Stimulated activated CD8-positive, alpha-beta memory T cell treated with anti-CD3 and anti-CD28 coated beads, Interleukin-12 subunit alpha, Interleukin-12 subunit beta, amount 100 ng/mL, for 24 hours (primary cell): ENCODE data around the gene GRPR.

Experiments
- DNase-seq: peaks from one replicate; pipeline ENCODE4 v3.0.0-alpha.2; 2020; ENCODE audit errors: extremely low read depth

GRPR gene

DNA sequence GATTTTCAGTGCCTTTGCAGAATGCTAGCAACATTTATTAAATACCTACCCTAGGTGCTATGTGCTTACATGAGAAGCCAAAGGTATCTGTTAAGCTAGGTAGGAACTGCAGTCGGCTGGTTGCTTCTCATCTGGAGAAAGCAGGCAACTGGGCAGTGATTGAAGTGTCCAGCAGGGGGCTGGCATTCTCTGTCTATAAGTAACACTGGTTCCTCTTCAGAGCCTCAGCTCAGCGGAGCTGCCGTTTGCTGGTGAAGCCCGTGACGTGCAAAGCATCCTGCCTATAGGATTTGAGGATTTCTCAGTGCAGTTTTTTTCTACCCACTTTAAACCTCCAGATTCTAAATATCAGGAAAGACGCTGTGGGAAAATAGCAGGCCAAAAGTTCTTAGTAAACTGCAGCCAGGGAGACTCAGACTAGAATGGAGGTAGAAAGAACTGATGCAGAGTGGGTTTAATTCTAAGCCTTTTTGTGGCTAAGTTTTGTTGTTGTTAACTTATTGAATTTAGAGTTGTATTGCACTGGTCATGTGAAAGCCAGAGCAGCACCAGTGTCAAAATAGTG, at the start of gene GRPR:
Gene GRPR, plus strand, starts transcription at position 344 of the 565 bp plus-strand sequence. CDS start 389 bp downstream, outside the sequence.
- DNase-seq: peak; percentile 17

DNA sequence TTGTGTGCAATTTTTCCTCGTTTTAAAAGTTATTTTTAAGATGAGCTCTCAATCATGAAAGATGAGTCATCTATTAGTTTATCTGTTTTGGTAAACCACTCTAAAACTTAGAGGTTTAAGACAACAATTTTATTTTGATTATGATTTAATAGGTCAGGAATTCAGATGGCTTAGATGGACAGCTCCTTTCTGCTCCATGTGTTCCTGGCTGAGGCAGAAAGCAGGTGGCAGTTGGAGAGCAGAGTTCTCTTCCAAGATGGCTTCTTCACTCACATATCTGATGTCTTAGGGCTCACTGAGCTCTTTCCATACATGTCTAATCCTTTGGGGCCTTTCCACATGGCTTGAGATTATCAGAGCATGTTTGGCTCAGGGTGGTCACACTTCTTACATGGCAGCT, 48.3 kb upstream of the GRPR start:
- DNase-seq: no peak

DNA sequence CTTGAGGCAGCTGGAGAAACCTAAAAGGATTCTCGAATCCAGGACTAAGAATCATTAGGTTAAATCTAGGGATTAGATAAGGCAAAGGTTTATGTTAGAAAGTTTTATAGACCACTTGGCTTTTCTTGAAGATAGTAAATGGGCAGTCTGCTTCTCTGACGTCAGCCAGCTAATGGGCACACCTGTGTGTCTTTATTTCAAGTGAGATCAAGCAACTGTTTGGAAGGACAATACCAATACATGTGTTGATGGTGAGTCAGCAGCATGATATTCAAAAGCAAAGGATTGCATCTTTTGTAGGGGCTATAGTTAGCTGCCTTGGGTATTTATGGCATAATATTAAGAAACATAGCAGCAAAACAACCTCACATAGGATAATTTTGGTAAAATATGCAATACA, 46.5 kb upstream of the GRPR start:
- DNase-seq: no peak

DNA sequence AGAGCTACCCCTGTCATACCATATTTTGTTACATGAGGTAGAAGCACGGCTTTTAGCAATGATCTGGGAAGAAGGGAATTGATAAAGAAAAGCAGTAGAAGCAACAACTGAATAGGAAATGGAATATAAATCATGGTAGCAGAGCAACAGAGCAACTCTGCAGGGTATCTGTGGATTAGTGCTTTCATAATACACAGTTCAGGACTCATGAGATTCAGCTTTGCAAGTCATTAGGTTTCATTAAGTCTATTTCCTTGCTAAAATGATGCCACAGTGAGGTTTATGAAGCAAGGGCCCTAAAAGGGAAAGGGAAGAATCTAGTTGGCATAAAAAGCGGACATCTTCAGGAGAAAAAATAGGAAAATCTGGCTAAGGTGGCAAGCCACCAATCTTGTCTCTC, 45.6 kb upstream of the GRPR start:
- no peak for DNase-seq

DNA sequence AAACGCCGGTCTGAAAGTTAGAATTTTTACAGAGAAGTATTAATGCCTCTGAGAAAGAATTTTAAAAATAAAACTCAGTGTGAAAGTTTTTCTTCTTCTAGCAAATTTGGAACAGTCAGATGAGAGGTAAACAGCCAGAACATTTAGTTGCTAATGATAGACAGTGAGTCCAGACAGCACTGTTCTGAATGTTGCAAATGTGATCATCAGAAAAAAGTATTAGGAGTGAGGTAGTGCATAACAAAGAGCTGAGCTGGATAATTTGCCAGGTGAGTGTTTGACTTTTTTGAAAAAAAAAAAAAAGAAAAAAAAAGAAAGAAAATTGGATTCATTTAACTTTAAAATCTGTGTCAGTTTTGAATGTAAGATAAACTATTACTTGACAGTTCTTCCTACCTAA, 42.0 kb upstream of the GRPR start:
- no peak for DNase-seq

DNA sequence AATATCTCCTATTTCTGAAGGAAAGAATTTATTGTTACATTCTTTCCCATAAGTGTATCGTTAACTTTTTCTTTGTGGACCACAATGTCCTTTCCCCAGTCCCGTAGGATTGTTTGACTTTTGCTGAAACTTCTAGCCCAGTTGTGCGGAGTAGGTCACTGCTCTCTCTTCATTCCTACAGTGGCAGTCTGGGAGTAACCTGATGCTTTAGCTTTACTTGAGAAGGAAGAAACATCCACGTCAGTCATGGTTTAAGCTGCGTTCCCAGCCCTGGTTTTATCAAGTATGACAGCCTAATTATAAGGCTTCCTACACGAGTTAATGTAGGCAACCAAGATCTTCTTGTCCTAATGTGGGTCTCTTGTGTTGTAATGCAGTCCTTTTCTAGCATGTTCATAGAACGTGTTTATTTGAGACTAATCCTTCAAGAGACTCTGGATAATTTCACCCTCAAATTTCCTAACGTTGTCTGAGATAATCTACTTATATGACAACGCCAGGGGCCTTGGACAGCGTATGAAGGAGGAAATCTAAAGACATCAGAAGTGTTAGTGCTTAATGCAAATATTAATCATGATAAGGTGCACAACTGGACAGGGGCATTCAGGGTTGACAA, 40.8 kb upstream of the GRPR start:
- DNase-seq: no peak

DNA sequence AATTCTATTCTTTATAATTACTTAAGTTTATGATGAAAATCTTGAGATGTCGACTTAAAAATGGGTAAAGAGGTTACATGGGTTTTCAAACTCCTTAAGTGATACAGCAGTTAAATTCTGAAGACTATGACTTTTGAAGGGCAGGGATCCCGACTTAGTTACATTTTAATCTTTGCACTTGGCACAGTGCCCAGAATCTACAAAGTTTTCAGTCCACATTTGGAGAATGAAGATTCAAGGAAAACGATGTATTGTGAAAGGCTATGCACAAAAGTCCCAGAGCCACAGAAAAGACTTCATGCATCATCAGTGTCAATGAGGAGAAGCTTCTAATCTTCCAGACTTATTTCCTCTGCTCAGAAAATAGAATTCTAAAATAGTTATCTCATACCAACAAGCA, 36.3 kb upstream of the GRPR start:
- DNase-seq: no peak

DNA sequence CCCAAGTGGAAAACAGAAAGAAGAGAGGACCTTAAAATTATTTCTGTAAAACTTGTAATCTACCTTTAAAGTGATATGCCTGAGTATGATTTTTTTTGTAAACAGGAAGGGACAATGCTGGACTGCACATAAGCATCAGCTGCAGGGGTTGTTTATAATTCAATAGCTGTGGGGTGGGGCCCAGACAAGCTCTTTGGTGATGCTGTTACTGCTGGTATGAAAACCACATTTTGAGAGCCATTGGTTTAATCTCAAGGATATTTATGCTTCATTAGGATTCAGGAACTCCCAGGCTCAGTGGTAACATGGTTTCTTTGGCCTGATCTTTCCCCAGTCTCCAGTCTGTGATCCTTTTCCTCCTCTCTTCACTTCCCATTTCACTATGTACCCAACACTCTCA, 34.3 kb upstream of the GRPR start:
- DNase-seq: no peak

DNA sequence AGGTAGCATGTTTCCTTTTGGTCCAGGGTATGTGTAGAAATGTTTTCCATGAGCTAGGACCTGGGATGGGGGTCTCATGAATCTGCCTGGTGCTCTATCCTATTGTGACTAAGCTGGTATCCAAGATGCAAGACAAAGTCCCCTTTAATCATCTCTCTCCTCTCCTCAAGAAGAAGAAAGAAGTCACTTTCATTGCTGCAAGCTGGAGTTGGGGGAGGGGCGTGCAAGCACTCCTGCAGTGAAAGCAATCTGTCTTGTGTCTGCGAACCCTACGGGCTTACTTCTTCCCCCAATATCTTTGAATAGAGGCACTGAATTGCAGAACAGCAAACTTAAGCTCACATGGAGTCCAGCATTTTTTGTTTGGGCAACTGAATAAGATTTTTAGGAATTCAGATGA, 27.2 kb upstream of the GRPR start:
- no peak for DNase-seq

DNA sequence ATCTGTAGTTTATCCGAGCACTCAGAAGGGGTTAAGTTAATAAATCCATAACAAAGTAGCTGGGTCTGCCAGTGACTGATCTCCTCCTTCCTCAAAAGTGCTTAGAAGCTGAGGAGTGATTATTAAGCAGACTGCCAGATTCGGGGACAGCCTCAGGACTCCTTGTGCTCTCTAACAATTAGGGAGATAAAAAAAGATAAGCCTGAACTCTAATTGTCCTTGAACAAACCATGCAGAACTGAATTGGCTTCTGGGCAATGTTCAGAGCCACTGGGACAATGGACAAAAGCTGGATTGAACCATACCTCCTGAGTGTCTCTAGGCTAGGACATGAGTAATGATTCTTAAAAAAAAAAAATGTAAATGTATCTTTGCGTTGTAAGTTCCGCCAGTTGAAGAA, 22.7 kb upstream of the GRPR start:
- DNase-seq: no peak

DNA sequence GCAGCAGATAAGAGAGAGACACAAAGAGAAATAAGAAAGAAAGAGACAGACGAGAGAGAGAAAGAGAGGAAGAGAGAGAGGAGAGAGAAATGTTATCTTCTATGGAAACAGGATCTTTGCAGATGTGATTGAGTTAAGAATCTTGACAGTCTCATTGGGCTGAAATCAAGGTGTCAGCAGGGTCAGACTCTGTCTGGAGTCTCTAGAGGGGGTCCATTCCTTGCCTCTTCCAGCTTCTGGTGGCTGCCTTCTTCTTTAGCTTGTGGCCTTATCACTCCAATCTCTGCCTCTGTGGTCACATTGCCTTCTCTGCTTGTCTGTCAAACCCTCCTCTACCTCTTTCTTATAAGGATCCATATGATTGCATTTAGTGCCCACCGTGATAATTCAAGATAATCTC, 21.8 kb upstream of the GRPR start:
- no peak for DNase-seq

DNA sequence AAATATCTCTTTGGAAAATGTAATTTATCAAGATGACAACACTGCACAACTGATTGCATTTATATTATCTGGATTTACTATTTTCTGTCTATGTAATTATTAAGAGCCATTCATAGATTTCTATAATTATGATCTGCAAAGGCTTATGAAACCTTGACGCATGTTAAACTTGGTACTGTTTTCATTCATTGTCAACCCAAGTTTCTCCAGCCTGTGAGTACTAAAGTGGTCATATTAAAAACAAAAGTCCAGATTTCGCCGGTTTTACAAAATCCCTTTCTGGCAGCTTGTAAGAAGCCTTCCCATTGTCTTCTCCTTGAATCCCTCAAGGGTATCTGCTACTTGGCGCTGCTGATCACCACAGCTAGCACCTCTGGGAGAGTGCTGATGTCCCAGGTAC, 19.7 kb upstream of the GRPR start:
- no peak for DNase-seq

DNA sequence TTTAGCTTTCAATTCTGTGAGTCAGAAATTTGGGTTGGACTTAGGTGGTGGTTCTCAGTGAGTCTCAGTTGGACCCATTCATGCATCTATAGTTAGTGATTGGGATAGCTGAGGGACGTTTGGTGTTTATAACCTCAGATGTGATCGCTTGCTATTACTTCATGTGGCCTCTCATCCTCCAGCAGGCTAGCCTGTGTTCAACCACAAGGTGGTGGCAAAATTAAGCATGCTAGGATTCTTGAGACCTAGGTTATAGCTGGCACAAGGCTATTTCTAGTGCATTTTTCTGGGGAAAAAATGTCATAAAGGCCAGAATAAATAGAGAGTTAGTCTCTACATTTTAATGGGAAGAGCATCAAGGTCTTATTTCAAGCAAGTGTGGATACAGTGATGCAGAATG, 10.9 kb upstream of the GRPR start:
- DNase-seq: no peak

DNA sequence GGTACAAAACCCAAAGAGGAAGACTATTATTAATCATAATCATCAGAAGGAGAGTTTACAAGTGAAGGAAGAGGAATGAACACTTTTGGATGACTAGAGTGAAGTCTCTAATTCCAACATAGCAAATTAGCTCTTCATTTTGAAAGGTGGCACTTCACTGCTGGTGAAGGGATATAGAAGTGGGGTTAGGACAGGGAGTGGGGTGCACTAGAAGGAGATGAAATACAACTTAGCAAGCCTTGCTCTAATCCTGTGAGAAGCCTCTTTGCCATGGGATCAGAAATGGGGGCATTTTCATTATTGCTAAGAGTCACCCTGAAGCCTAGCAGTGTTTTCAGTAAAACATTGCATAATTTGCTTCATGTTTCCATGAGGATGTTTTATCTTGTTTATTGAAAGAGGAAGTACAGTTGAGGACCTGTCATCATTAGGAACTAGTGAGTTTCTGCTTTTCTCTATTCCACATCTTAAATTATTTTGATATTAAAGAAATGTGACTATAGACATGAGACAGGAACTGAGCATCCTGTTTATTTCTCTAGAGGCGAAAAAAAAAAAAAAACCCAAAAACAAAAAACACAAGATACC, 9.3 kb upstream of the GRPR start:
- DNase-seq: no peak

DNA sequence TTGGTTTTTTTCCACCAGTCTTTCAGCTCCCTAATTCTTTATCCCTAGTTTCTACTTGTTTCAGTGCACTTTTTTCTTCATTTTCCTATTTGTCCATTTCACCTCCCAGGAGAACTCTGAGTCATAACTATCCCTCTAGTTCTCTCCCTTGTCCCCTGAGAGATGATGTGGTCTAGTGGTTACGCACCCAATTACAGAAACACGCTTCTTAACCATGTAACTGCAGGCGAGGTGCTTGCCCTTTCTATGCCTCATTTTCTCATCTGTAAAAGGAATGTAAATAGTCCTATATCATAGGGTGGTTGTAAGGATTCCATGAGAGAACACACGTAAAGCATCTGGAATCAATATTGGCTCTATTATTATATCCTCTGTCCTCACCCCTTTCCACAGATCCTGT, 8.8 kb upstream of the GRPR start:
- DNase-seq: no peak

DNA sequence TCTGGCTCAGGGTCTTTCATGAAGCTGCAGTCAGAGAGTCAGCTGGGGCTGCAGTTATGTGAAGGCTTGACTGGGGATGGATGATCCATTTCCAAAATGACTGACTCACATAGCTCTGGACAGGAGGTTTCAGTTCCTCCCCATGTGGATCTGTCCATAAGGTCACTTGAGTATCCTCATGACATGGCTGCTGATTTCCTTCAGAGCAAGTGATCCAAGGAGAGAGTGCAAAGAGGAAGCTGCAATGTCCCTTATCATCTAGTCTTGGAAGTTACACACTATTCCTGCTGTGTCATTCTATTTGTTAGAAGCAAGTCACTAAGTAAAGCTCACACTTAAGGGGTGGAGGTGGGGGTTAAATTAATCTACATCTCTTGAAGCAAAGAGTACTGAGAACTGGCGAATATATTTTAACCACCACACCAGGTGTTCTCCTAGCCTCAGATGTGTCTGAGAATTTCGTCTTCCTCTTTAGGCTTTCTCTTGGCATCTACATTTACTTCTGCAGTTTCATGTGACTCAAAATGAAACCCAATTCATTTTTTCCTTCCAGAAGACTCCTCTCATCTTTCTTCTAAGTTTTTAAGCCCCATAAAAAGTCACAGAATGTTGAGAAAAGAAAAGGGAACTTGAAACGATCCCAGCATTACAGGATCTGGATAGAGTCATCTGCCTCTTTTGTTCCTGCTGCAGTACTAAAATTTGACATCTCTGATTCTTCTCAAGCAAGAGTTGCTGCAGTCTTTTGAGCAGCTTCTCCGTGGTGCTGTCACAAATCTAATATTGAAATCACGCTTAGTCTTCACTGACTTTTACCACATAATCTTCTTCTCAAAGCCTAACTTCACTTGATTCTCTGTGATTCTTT, 3.8 kb upstream of the GRPR start:
- no peak for DNase-seq

DNA sequence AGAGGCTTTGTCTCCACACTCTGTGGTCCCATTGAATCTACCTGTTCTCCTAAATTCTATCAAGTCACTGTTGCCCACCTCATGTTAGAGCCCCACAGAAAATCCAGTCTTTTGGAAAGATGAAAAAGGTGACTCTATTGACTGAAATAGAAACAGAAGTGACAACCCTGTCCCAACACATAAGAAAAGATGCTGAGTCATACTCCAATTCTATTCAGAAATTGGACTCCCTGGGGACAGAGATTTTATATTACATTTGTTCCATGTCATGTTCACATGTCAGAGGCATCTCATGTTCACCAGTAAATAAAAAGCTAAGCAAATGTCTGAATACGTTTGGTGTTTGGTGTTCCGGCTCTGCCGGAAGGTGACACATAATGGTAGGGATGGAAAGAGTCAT, 2.9 kb upstream of the GRPR start:
- no peak for DNase-seq

DNA sequence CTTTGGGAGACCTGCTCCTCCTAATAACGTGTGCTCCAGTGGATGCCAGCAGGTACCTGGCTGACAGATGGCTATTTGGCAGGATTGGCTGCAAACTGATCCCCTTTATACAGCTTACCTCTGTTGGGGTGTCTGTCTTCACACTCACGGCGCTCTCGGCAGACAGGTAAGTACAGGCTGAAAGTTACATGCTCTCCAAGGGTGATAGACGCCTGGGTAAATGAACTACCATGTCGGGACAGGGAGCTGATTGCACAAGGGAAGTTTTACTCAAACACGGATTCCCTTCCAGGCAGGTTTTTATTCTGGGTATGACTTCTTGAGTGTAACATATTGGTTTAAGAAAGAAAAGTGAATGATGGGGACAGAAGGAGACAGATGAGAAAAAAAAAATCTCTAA, 836 bp downstream of the GRPR start:
- no peak for DNase-seq

DNA sequence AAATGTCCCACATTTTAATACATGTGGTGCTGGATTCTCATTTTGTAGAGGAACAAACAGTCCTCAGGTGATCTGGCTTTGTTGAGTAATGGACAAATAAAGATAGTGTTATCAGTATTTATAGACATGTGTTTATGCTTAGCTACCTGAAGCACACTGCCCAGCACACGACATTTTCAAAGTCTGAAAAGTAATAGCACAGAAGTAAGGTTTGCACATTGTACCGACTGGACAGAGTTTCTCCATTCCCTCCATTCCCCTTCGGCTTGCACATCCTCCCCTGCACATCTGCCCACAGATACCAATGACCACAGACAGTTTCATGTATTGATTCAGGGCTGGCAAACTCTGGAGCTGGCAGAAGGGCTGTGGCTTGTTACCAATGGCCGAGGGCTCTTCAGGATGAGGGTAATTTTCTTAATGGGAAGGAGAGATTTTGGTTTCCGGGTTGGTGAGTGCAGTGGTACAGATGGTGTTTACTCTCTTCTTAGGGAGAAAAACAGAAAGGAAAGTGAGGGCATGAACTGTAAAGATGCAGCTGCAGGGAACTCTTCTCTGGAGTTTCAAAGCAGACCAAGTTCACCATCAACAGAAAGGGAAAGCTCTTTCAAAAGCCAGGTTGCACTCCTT, 2.3 kb downstream of the GRPR start:
- no peak for DNase-seq

DNA sequence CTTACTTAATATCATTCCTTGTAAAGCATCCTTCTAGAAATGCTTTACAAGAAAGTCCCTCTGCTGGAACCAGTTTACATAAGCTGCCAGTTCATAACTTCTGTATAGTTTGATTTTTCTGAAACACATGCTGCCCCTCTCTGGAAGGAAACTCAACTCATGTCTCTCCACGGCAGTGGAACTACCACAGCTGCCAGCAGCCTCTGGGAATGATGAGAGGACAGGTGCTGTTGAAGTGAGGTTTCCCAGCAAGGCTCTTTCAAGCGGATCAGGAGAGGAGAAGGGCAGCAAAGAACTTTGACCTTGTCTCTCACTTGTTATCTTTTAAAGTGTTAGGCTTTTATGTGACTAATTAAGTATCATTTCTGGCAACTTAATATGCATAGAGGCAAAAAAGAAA, 7.3 kb downstream of the GRPR start:
- no peak for DNase-seq

DNA sequence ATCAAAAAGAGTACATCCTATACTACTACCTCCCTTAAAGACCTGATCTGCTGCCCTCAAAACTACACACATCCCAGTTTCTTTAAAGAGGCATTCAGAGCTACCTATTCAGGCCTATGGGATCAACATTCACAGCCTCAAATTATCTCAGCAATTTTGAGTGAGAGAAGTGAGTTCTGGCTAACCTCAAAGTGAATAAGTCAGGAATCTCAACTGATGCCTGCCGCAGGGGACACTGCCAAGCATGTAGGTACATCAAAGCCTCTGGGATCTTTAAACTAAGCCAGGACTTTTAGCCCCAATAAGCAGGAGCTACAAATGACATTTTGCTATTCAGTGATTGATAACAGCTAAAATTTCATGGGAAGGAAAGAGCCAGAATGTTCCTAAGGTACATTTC, 11.6 kb downstream of the GRPR start:
- no peak for DNase-seq

DNA sequence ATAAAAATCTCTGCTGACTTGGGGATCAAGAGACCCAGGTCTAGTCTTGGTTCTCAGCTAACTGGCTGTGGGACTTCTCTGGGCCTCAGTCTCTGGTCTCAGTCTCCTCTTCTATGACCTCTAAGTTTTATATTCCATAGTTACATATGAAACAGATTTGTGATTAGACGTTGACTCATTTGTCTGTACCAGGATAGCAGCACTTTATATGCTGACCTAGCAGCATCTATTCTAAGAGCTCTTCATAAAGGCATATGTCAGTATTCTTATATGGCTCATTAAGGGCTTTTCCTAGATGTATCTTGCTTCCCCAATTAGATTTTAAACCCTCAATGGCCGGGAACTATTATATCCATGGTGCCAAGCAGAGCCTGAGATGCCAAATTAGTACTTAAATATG, 12.7 kb downstream of the GRPR start:
- DNase-seq: no peak
